HL-60 (cell line): ENCODE results near the gene TNNI3.

Experiments used
- DNase-seq, 2 experiments: peaks; one replicate each; pipeline ENCODE4 v3.0.0-alpha.2; 2010 to 2020; ENCODE audit warnings: low read depth in 1 of 2, low spot score in 1 of 2
- H3K27ac ChIP-seq: fragments of 250-450 bp; sonication (Bioruptor Pico); replicated peaks from 2 replicates; pipeline ENCODE4 v1.5.1; 2020; ENCODE audit warnings: mild to moderate bottlenecking, moderate library complexity
- H3K27me3 ChIP-seq: fragments of 250-450 bp; sonication (Bioruptor Pico); 2 replicates; pipeline ENCODE4 v1.5.1; 2021; ENCODE audit warnings: mild to moderate bottlenecking, moderate library complexity; ENCODE audit not compliant: insufficient read depth, poor library complexity, severe bottlenecking
- H3K4me3 ChIP-seq: replicated peaks from 2 replicates; pipeline ENCODE4 v1.5.1; 2011; ENCODE audit warnings: mild to moderate bottlenecking, control low read depth, low read length; ENCODE audit not compliant: insufficient read depth
- CTCF ChIP-seq: IDR thresholded peaks from one replicate; pipeline ENCODE4 v1.5.1; 2011; ENCODE audit warnings: low read length, control low read depth, inconsistent platforms; ENCODE audit not compliant: insufficient read depth
- GABPA ChIP-seq: IDR thresholded peaks from 2 replicates; pipeline ENCODE4 v1.6.1; 2012; ENCODE audit warnings: low read depth
- POLR2AphosphoS5 ChIP-seq: IDR thresholded peaks from 2 replicates; pipeline ENCODE4 v1.6.1; 2012; ENCODE audit warnings: low read depth
- REST ChIP-seq: IDR thresholded peaks from 2 replicates; pipeline ENCODE4 v1.6.1; 2012; ENCODE audit warnings: low read depth; ENCODE audit not compliant: insufficient replicate concordance
- SPI1 ChIP-seq: IDR thresholded peaks from 2 replicates; pipeline ENCODE4 v1.6.1; 2012; ENCODE audit warnings: low read depth, mild to moderate bottlenecking, borderline replicate concordance

Gene TNNI3

GRCh38 chr19:55198651-55199050 is 41.1 kb upstream of the TNNI3 start:
- no peak for DNase-seq
- no peak overlapping the region for H3K4me3 ChIP-seq
- TF ChIP-seq REST (peak; percentile 87), POLR2AphosphoS5 (no peak), CTCF (no peak), GABPA (no peak), SPI1 (no peak)
- H3K27ac ChIP-seq, result no peak overlapping the region
- no peaks in the 10 kb centered on the region for H3K27me3 ChIP-seq

- TF ChIP-seq GABPA, result no peak
- no peak for TF ChIP-seq SPI1
- TF ChIP-seq POLR2AphosphoS5, result no peak
- TF ChIP-seq CTCF, result no peak
- no peak for TF ChIP-seq REST
- no peak for DNase-seq
- no peak overlapping the region for H3K4me3 ChIP-seq
- H3K27me3 ChIP-seq, result no peaks in the 10 kb centered on the region
- no peak overlapping the region for H3K27ac ChIP-seq
These were observed 40.0 kb upstream of the TNNI3 start for GRCh38 chr19:55197528-55197927.

GRCh38 chr19:55196803-55197202 is 39.3 kb upstream of the TNNI3 start:
- TF ChIP-seq POLR2AphosphoS5 (no peak), CTCF (no peak), GABPA (no peak), SPI1 (no peak), REST (no peak)
- no peak for DNase-seq
- H3K27ac ChIP-seq, result no peak overlapping the region
- no peaks in the 10 kb centered on the region for H3K27me3 ChIP-seq
- H3K4me3 ChIP-seq, result no peak overlapping the region
